Ovary (tissue), 3 donors: Measurements from ENCODE around the gene SLC1A2.

Experiments used
- CTCF ChIP-seq, 3 donors: fragments of 450-650 bp in 2 of 3; fragments of 200-600 bp in 1 of 3; IDR thresholded peaks; one replicate each; pipeline versions ENCODE4 v1.5.1 to v1.8.0; 2016 to 2022; ENCODE audit warnings: antibody characterized with exemption in 3 of 3, mild to moderate bottlenecking in 1 of 3
- EP300 ChIP-seq: sonication (generic); formaldehyde crosslinking; IDR thresholded peaks from one replicate; pipeline ENCODE4 v1.6.1; 2017; ENCODE audit warnings: antibody characterized with exemption
- POLR2A ChIP-seq: fragments of 450-650 bp; IDR thresholded peaks from one replicate; pipeline ENCODE4 v1.6.1; 2017; ENCODE audit warnings: antibody characterized with exemption, mild to moderate bottlenecking, moderate library complexity
- donor health status: DM: no; HTN: no; CAD: no.

- TF ChIP-seq CTCF (IDR thresholded peaks at IDR 0.05): no peak
- no peak for TF ChIP-seq EP300
- TF ChIP-seq POLR2A: no peak
Measured at GRCh38 chr11:35304386-35304775, 115.0 kb downstream of the SLC1A2 start.
